Uterus (tissue), 4 donors: ENCODE measurements around the gene MAP1B. TPM values are rescaled to one million over a fixed set of nuclear protein-coding genes. Genes with fewer than 3 reads are reported as not detected.
"Not testable (repeated sequence)": the region's sequence is repeated elsewhere in the genome, so short reads cannot be mapped to it uniquely, and the experiment has no call there.

Experiments used
- DNase-seq, 2 donors: peaks; one replicate each; pipeline ENCODE4 v3.0.0-alpha.2; 2019 to 2020
- H3K27ac ChIP-seq, 2 donors: fragments of 200-600 bp; sonication (generic); 1 replicate in 1 of 2; 2 replicates in 1 of 2; pipeline ENCODE4 v1.5.1; 2016 to 2018
- H3K27me3 ChIP-seq, 2 donors: fragments of 200-600 bp; sonication (generic); one replicate each; pipeline ENCODE4 v1.5.1; 2018 to 2019; ENCODE audit warnings: control low read depth in 1 of 2
- H3K36me3 ChIP-seq, 2 donors: fragments of 200-600 bp; sonication (generic); one replicate each; pipeline ENCODE4 v1.5.1; 2019; ENCODE audit warnings: control low read depth in 1 of 2
- H3K4me1 ChIP-seq, 2 donors: fragments of 200-600 bp; sonication (generic); one replicate each; pipeline ENCODE4 v1.5.1; 2018 to 2019; ENCODE audit warnings: control low read depth in 1 of 2
- H3K4me3 ChIP-seq, 2 donors: fragments of 200-600 bp; sonication (generic); 1 replicate in 1 of 2; 2 replicates in 1 of 2; pipeline ENCODE4 v1.5.1; 2018 to 2019; ENCODE audit warnings: mild to moderate bottlenecking in 1 of 2
- H3K9me3 ChIP-seq, 2 donors: fragments of 200-600 bp; sonication (generic); one replicate each; pipeline ENCODE4 v1.5.1; 2019; ENCODE audit warnings: control low read depth in 1 of 2
- CTCF ChIP-seq, 4 experiments: fragments of 200-600 bp in 2 of 4; fragments of 450-650 bp in 2 of 4; sonication (generic) in 2 of 4; IDR thresholded peaks; one replicate each; pipeline ENCODE4 v1.5.1; 2016 to 2019; ENCODE audit warnings: antibody characterized with exemption in 4 of 4, mild to moderate bottlenecking in 2 of 4, moderate library complexity in 1 of 4
- POLR2A ChIP-seq, 2 donors: fragments of 450-650 bp; IDR thresholded peaks; one replicate each; pipeline ENCODE4 v1.6.1; 2016; ENCODE audit warnings: antibody characterized with exemption in 2 of 2, mild to moderate bottlenecking in 1 of 2, moderate library complexity in 1 of 2
- intact Hi-C: fragments of 100-400 bp; cut with DNase I; formaldehyde crosslinking; loops from one replicate; pipeline ENCODE4 v1.15.1; 2023; ENCODE audit warnings: low total_unique reads
- total RNA-seq, 4 donors: library from RNA; depleted of rRNA in 3 of 4; stranded (reverse); fragments of >200 nt in 3 of 4; gene quantifications; one replicate each; pipeline versions ENCODE4 v1.1.0 to v1.2.4, GENCODE V29; 2014 to 2023
- donor health status: DM: yes; HTN: yes; CAD: no.

The MAP1B gene
- total RNA-seq, 4 donors from 2014 or later: 92.0 to 212 (median 132) TPM

GRCh38 chr5:72084876-72085275 is 22.4 kb upstream of the MAP1B start:
- no peak for DNase-seq
- TF ChIP-seq CTCF (IDR thresholded peaks at IDR 0.05) (no peak), POLR2A (IDR thresholded peaks at IDR 0.05) (no peak)
- no peak overlapping the region for H3K27ac ChIP-seq
- H3K4me3 ChIP-seq: no peak overlapping the region
- no peaks in the 10 kb centered on the region for H3K4me1 ChIP-seq
- no peaks in the 10 kb centered on the region for H3K9me3 ChIP-seq
- no peaks in the 10 kb centered on the region for H3K36me3 ChIP-seq
- intact Hi-C loops: no loop called here
- H3K27me3 ChIP-seq: no peaks in the 10 kb centered on the region

- DNase-seq: no peak
- TF ChIP-seq CTCF (IDR thresholded peaks at IDR 0.05) (no peak), POLR2A (IDR thresholded peaks at IDR 0.05) (no peak)
Observed at GRCh38 chr5:72085319-72085718, 22.0 kb upstream of the MAP1B start.

GRCh38 chr5:72089713-72090112 is 17.6 kb upstream of the MAP1B start:
- H3K4me3 ChIP-seq, DNase-seq, H3K36me3 ChIP-seq, intact Hi-C loops, H3K27me3 ChIP-seq, H3K4me1 ChIP-seq, H3K27ac ChIP-seq, H3K9me3 ChIP-seq: not testable (repeated sequence)

More at GRCh38 chr5:72085319-72085718, 22.0 kb upstream of the MAP1B start:
- no peak overlapping the region for H3K4me3 ChIP-seq
- H3K4me1 ChIP-seq: no peaks in the 10 kb centered on the region
- no peaks in the 10 kb centered on the region for H3K27me3 ChIP-seq
- no peaks in the 10 kb centered on the region for H3K9me3 ChIP-seq
- intact Hi-C loops: no loop called here
- no peak overlapping the region for H3K27ac ChIP-seq
- H3K36me3 ChIP-seq: no peaks in the 10 kb centered on the region

- H3K27ac ChIP-seq: no peak overlapping the region
- no peaks in the 10 kb centered on the region for H3K9me3 ChIP-seq
- H3K4me1 ChIP-seq: no peaks in the 10 kb centered on the region
- H3K27me3 ChIP-seq: peaks cover 0 to 3% of the 10 kb centered on the region in 2 donors
- DNase-seq: no peak
- TF ChIP-seq POLR2A (IDR thresholded peaks at IDR 0.05): no peak
- no peak for TF ChIP-seq CTCF (IDR thresholded peaks at IDR 0.05)
- no peak overlapping the region for H3K4me3 ChIP-seq
- intact Hi-C loops: no loop called here
- no peaks in the 10 kb centered on the region for H3K36me3 ChIP-seq
Observed at GRCh38 chr5:72092074-72092473, 15.2 kb upstream of the MAP1B start.

- no peaks in the 10 kb centered on the region for H3K9me3 ChIP-seq
- no peak overlapping the region for H3K27ac ChIP-seq
- H3K36me3 ChIP-seq: no peaks in the 10 kb centered on the region
- TF ChIP-seq POLR2A (IDR thresholded peaks at IDR 0.05): no peak
- no peak for TF ChIP-seq CTCF (IDR thresholded peaks at IDR 0.05)
- DNase-seq: no peak
- H3K4me1 ChIP-seq: no peaks in the 10 kb centered on the region
- H3K27me3 ChIP-seq: peaks cover 0 to 3% of the 10 kb centered on the region in 2 donors
- intact Hi-C loops: no loop called here
- H3K4me3 ChIP-seq: no peak overlapping the region
Observed at GRCh38 chr5:72093217-72093616, 14.1 kb upstream of the MAP1B start.

GRCh38 chr5:72093824-72094223 is 13.5 kb upstream of the MAP1B start:
- Histone ChIP-seq H3K4me3 (no peak overlapping the region), H3K27me3 (peaks cover 0 to 3% of the 10 kb centered on the region in 2 donors), H3K36me3 (no peaks in the 10 kb centered on the region), H3K4me1 (no peaks in the 10 kb centered on the region), H3K9me3 (no peaks in the 10 kb centered on the region), H3K27ac (no peak overlapping the region)
- TF ChIP-seq POLR2A (IDR thresholded peaks at IDR 0.05) (no peak), CTCF (IDR thresholded peaks at IDR 0.05) (no peak)
- intact Hi-C loops: no loop called here
- DNase-seq: no peak
